GM18517 (cell line): ENCODE data around the gene CTDSPL2.
"Not testable (repeated sequence)": the region's sequence is repeated elsewhere in the genome, so short reads cannot be mapped to it uniquely, and the experiment has no call there.

ENCODE experiments used
- ATAC-seq: cut with Tn5 transposase; IDR thresholded peaks from one replicate; pipeline ENCODE4 v1.9.1; 2021; ENCODE audit warnings: mild to moderate bottlenecking, moderate library complexity; ENCODE audit not compliant: unreplicated experiment

Gene CTDSPL2

DNA sequence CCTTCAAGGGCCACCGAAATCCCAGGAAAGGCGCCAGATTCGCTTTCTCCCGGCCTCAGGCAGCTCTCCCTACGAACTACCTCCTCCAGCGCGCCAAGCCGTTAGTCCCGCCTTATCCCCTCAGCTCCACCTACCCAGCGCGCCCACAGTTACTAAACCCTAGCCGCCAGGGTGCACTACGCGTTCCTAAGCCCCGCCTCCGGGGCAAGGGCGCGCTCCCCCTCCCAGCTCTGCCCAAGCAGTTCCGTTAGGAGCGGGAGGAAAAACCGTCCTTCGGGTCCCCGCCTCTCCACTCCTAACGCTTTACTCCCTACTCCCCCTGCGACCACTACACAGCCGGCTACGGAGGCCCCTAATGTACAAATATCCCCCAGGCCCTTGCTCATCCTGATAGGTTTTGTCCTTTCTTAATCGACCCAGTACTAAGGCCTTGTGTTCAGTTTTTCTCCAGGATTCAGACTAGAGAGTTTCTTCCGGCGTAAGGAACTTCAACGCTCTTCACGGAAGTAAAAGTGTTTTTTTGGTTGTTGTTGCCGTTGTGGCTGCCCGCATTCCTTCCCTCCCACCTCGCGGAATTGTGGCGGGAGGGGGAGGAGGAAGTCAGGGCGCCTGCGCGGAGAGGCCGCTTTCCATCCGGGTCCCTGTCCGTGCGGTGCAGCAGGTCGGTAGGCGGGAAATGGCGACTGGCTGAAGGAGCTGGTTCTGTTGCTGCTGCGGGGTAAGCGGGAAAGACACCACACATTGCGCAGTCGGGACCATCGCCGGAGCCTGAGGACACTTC, at the start of gene CTDSPL2:
TSS of gene CTDSPL2 (plus strand) at position 655 of the 781 bp plus-strand sequence. CDS start 31,386 bp downstream, outside the sequence.
- peak; percentile 81 for ATAC-seq

- no peak for ATAC-seq
Observed at GRCh38 chr15:44381236-44381635, 46.2 kb upstream of the CTDSPL2 start.

DNA sequence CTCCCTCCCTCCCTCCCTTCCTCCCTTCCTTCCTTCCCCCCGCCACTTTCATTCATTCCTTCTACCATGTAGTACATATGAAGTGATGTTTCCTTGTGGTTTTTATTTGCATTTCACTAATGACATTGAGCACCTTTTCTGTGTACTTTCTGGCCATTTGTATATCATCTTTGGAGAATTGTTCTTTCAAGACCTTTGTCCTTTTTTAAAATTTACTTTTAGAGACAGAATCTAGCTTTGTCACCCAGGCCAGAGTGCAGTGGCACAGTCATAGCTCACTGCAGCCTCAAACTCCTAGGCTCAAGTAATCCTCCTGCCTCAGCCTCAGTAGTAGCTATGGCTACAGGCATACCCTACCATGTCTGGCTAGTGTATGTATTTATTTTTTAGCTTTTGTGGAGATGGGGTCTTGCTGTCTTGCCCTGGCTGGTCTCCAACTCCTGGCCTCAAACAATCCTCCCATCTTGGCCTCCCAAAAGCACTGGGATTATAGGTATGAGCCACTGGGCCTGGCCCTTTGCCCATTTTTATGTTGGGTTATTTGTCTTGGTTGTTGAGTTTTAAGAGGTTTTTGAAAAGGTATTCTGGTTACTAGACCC, 42.0 kb upstream of the CTDSPL2 start:
- ATAC-seq = peak; percentile 55

DNA sequence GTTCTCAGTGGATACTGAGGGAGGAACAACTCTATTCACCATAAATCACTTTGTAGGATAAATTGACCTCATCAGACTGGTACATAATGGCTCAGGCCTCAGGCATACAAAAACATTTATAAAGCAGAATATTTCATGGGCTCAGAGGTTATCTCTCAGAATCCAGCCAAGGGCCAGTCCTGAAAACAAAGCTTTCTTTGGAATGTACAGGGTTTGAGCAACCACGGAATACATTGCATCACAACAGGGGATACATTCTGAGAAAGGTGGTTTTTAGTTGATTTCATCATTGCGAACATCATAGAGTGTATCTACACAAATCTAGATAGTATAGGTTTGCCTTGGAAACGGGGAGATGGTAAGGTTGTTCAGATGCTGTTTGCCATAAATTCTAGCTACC, 33.4 kb upstream of the CTDSPL2 start:
- no peak for ATAC-seq

DNA sequence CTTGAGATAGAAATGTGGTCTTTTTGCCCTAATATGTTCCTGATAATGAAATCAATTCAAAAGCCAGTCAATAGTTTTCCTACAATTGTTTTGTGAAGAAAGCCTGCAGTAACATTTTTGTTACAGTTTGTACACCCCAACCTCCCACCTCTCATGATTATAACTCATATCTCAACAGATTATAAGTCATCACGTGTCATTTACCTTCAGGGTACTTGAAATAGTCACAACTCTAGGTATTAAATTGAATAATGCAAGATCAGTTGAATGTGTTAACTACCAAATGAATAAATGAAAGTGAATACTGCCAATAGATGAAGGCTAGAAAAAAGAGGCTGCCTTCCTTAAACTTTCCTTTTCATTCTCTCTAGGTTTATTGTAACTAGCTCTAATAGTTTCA, 32.9 kb upstream of the CTDSPL2 start:
- no peak for ATAC-seq

GRCh38 chr15:44397869-44398268, 29.6 kb upstream of the CTDSPL2 start:
- ATAC-seq = no peak

GRCh38 chr15:44414001-44414400, 13.4 kb upstream of the CTDSPL2 start:
- ATAC-seq = no peak

- no peak for ATAC-seq
Observed at GRCh38 chr15:44427756-44428724, 611 bp downstream of the CTDSPL2 start.

GRCh38 chr15:44435893-44436667, 8.7 kb downstream of the CTDSPL2 start:
- ATAC-seq = no peak

DNA sequence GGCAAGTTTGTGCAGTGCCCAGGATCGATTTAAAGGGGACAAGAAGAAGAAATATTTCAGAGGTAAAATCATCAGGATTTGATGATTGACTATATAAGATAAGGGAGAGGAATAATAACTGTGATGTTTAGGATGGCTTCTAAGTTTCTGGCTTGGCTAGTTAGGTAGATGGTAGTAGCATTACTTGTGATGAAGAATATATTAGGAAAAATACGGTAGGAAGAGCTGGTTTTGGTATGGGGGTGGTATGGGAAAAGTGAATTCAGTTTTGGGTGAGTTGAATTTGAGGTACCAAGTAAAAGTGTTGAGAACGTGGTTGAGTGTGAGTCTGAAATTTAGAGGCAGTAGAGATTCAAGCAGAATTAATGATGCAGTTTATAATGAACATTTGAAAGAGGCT, 11.0 kb downstream of the CTDSPL2 start:
- ATAC-seq = no peak

- ATAC-seq = no peak
Observed at GRCh38 chr15:44441095-44441501, 13.7 kb downstream of the CTDSPL2 start.

DNA sequence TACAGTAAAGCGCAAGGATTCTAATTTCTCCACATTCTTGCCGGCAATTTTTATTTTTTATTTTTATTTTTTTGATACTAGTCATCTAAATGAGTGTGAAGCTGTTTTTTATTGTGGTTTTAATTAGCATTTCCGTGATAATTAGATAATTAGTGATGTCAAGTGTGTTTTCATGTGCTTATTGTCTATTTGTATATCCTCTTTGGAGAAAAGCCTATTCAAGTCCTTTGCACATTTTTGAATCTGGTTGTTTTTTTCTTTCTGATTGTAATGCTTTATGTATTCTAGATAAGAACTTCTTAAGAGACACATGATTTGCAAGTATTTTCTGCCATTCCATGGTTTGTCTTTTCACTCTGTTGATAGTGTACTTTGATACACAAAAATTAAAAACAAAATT, 16.1 kb downstream of the CTDSPL2 start:
- no peak for ATAC-seq

GRCh38 chr15:44447772-44448376, 20.4 kb downstream of the CTDSPL2 start:
- no peak for ATAC-seq

- no peak for ATAC-seq
Observed at GRCh38 chr15:44450172-44450571, 22.7 kb downstream of the CTDSPL2 start.

- ATAC-seq = not testable (repeated sequence)
Observed at GRCh38 chr15:44453578-44454283, 26.3 kb downstream of the CTDSPL2 start.

GRCh38 chr15:44458429-44458828, 31.0 kb downstream of the CTDSPL2 start:
- no peak for ATAC-seq

DNA sequence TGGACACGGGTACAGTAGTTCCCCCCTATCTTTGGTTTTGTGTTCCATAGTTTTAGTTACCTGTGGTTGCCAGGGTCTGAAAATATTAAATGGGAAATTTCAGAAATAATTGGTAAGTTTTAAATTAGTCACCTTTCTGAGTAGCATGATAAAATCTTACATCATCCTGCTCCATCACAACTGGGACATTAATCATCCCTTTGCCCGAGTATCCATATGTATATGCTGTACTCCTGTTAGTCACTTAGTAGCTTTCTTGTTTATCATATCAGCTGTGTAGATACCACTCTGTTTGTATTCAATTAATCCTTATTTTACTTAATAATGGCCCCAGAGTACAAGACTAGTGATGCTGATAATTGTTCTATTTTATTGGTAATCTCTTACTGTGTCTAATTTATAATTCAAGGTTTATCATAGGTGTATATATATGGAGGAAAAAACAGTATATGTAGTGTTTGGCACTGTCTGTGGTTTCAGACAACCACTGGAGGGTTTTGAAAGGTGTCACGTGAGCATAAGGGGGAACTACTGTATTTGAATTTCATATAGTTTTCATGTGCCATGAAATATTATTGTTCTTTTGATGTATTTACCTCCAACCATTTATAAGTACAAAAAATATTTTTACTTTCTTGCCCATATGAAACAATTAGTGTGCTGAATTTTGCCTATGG, 41.4 kb downstream of the CTDSPL2 start:
- no peak for ATAC-seq

- ATAC-seq = no peak
Observed at GRCh38 chr15:44471885-44472455, 44.5 kb downstream of the CTDSPL2 start.

DNA sequence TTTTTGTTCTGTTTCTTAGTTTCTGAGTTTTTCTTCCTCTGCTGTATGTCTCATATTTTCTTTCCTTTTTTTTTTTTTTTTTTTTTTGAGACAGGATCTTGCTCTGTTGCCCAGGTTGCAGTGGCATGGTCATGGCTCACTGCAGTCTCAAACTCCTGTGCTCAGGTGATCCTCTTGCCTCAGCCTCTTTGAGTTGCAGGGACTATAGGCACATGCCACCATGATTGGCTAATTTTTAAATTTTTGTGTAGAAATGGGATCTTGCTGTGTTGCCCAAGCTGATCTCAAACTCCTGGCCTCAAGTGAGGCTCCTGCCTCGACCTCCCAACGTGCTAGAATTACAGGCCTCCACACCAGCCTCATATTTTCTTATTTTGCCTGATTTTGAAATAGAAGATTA, 51.9 kb downstream of the CTDSPL2 start:
- ATAC-seq = no peak
